ENCODE data around the gene F8.
"Not testable (repeated sequence)": the region's sequence is repeated elsewhere in the genome, so short reads cannot be mapped to it uniquely, and the experiment has no call there.

Gene F8

GRCh38 chrX:154981116-154981411 lies 41.5 kb downstream of the F8 start:
- DNase-seq (ENCODE audit: low read depth): no peak

DNA sequence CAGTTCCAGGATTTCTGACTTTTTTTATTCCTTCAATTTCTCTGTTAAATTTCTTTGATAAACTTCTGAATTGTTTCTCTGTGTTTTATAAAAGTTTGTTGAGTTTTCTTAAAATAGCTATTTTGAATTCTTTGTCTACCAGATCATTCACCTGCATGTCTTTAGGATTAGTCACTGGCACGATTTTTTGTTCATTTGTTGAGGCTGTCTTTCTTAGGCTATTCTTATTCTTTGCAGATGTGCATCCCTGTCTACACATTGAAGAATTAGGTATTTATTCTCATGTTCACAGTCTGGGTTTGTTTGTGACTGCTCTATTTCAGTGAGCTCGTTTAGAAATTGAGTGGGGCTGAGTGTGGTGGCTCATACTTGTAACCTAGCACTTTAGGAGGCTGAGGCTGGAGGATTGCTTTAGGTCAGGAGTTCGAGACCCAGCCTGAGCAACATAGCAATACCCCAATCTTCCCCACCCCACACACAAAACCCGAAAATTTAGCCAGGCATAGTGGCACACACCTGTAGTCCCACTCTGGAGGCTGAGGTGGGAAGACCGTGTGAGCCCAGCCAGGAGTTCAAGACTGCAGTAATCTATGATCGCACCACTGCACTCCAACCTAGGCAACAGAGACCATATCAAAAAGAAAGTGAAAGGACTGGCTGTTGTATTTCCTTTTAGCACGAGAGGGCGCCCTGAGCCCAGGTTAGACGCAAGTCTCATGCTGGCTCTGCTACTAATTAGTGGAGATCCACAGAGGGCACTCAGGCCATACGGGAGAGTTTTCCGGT lies 42.0 kb downstream of the F8 start:
- DNase-seq (ENCODE audit: low read depth): peak; percentile 73

- peak; percentile 0 for DNase-seq (ENCODE audit: low read depth)
These were observed 42.9 kb downstream of the F8 start for GRCh38 chrX:154979629-154980028.

GRCh38 chrX:154968353-154968752 lies 54.2 kb downstream of the F8 start:
- DNase-seq (ENCODE audit: low read depth): no peak

- peak; percentile 1 for DNase-seq (ENCODE audit: low read depth)
These were observed 54.9 kb downstream of the F8 start for GRCh38 chrX:154967603-154968002.

DNA sequence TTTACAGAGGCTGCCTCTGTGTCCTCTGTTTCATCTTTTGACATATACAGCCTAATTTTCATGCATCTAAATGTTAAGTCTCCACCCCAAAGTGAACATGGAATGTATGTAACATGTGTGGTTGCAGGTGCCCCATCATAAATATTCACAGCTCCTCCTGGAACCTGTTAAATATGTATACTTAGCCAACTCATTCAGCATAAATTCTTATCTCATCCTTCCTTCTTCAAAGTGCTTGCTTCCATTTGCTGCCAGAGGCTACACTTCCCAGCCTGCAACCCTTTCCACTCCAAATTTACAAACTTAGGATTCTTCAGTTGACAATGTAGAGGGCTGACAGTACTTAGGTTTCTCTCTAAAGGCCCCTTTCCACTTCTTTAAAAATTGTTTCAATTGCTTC lies 60.6 kb downstream of the F8 start:
- DNase-seq (ENCODE audit: low read depth): no peak

GRCh38 chrX:154955799-154956198 lies 66.7 kb downstream of the F8 start:
- not testable (repeated sequence) for DNase-seq (ENCODE audit: low read depth)

DNA sequence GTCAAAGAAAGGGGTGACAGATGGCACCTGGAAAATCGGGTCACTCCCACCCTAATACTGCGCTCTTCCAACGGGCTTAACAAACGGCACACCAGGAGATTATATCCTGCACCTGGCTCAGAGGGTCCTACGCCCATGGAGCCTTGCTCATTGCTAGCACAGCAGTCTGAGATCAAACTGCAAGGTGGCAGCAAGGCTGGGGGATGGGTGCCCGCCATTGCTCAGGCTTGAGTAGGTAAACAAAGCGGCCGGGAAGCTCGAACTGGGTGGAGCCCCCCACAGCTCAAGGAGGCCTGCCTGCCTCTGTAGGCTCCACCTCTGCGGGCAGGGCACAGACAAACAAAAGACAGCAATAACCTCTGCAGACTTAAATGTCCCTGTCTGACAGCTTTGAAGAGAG lies 83.3 kb downstream of the F8 start:
- DNase-seq (ENCODE audit: low read depth): not testable (repeated sequence)

- not testable (repeated sequence) for DNase-seq (ENCODE audit: low read depth)
These were observed 97.8 kb downstream of the F8 start for GRCh38 chrX:154924771-154925170.

- peak; percentile 86 for DNase-seq (ENCODE audit: low read depth)
These were observed 104.5 kb downstream of the F8 start for GRCh38 chrX:154918060-154918483.

DNA sequence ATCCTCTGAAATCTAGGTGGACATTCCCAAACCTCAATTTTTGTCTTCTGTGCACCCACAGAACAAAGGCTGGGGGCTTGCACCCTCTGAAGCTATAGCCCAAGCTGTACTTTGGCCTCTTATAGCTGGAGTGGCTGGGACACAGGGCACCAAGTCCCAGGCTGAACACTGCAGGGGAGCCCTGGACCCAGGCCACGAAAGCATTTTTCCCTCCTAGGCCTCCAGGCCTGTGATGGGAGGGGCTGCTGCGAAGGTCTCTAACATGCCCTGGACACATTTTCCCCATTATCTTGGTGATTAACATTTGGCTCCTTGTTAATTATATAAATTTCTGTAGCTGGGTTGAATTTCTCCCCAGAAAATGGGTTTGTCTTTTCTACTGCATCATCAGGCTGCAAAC lies 108.5 kb downstream of the F8 start:
- DNase-seq (ENCODE audit: low read depth): no peak

DNA sequence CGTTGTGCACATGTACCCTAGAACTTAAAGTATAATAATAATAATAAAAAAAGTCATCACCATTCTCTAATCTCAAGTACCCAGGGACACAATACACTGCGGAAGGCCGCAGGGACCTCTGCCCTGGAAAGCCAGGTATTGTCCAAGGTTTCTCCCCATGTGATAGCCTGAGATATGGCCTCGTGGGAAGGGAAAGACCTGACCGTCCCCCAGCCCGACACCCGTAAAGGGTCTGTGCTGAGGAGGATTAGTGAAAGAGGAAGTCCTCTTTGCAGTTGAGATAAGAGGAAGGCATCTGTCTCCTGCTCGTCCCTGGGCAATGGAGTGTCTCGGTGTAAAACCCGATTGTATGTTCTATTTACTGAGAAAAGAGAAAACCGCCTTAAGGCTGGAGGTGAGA lies 112.0 kb downstream of the F8 start:
- not testable (repeated sequence) for DNase-seq (ENCODE audit: low read depth)

- DNase-seq (ENCODE audit: low read depth): not testable (repeated sequence)
These were observed 112.5 kb downstream of the F8 start for GRCh38 chrX:154910048-154910447.

GRCh38 chrX:154908821-154909220 lies 113.7 kb downstream of the F8 start:
- DNase-seq (ENCODE audit: low read depth): no peak

DNA sequence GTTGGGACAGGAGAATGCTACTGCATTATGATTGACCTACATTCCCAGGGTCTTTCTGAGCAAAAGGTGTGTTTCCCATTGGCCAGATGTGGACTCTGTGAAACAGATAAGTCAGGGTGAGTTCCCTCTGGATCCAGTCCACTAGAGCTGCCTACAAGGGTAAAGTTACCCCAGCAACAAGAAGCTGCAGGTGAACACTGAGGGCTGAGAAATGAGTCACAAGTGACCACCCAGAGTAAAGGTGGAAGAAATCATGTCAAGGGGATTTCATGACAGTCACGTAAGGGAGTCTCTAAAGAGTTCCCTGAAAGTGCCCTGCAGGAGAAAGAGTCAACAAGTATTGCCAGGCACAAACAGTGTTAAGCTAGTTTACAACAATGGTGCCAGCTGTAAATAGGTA lies 120.1 kb downstream of the F8 start:
- DNase-seq (ENCODE audit: low read depth): no peak

- DNase-seq (ENCODE audit: low read depth): no peak
These were observed 122.2 kb downstream of the F8 start for GRCh38 chrX:154900323-154900722.

- no peak for DNase-seq (ENCODE audit: low read depth)
These were observed 130.2 kb downstream of the F8 start for GRCh38 chrX:154892296-154892695.

GRCh38 chrX:154890990-154891639 lies 131.4 kb downstream of the F8 start:
- peak; percentile 34 for DNase-seq (ENCODE audit: low read depth)

GRCh38 chrX:154886789-154887221 lies 135.7 kb downstream of the F8 start:
- DNase-seq (ENCODE audit: low read depth): not testable (repeated sequence)

DNA sequence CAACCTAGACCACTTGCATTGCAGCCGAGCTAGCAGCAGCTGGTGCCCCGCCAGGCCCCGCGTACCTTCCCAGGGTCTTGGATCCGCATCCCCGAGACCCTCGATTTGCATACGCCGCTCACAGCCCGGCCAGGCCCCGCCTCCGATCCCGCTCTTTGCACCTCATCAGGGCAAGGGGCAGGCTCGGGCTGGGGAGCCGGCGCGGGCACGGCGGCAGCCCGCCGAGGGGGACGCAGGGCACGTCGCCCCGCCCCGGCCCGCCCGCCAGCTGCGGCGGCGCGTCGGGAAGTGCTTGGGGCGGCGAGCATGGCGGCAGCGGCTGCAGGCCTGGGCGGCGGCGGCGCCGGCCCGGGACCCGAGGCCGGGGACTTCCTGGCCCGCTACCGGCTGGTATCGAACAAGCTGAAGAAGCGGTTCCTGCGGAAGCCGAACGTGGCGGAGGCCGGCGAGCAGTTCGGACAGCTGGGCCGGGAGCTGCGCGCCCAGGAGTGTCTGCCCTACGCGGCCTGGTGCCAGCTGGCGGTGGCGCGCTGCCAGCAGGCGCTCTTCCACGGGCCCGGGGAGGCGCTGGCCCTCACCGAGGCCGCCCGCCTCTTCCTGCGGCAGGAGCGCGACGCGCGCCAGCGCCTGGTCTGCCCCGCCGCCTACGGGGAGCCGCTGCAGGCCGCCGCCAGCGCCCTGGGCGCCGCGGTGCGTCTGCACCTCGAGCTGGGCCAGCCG lies 136.3 kb downstream of the F8 start, which contains the start of gene F8A1:
F8A1 (plus strand) TSS at position 287 of the 720 bp plus-strand sequence; CDS start at position 307, 20 bp downstream.
- DNase-seq (ENCODE audit: low read depth): not testable (repeated sequence)

DNA sequence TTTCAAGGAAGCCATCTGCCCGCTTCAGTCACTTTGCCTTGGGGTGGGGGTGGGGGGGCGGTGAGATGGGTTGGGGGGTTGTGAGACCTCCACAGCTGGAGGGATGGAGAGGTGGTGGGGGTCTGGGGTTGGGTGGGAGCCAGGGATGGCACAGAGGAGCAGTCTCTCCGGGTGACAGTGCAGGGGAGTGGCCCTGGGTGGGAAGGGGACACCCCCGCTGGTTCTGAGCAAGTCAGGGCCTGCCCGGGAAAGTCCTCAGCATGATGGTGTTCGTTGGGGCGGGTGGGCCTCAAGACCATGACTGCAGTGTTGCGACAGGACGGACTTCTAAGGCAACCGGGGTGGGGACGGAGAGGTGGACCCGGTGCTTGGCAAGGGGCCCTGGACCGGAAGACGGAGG lies 137.0 kb downstream of the F8 start:
- not testable (repeated sequence) for DNase-seq (ENCODE audit: low read depth)

DNA sequence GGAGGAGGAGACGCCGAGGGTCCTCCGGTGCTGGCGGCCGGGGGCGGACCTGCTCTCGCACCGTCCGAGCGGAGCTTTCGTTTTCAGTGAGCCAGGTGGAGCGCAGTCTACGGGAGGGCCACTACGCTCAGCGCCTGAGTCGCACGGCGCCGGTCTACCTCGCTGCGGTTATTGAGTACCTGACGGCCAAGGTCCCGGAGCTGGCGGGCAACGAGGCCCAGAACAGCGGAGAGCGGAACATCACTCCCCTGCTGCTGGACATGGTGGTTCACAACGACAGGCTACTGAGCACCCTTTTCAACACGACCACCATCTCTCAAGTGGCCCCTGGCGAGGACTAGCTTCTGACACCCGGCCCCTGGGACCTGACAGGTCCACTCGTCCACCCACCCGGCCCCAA lies 137.5 kb downstream of the F8 start:
- not testable (repeated sequence) for DNase-seq (ENCODE audit: low read depth)

- DNase-seq (ENCODE audit: low read depth): not testable (repeated sequence)
These were observed 138.5 kb downstream of the F8 start for GRCh38 chrX:154884069-154884468.
